Measurements from ENCODE around the gene RNF14. TPM values are rescaled to one million over a fixed set of nuclear protein-coding genes. Genes with fewer than 3 reads are reported as not detected.

The RNF14 gene
- polyA plus RNA-seq, 1 of the 3 experiments (the other 2 are of a cell fraction), result 24.5 TPM

DNA sequence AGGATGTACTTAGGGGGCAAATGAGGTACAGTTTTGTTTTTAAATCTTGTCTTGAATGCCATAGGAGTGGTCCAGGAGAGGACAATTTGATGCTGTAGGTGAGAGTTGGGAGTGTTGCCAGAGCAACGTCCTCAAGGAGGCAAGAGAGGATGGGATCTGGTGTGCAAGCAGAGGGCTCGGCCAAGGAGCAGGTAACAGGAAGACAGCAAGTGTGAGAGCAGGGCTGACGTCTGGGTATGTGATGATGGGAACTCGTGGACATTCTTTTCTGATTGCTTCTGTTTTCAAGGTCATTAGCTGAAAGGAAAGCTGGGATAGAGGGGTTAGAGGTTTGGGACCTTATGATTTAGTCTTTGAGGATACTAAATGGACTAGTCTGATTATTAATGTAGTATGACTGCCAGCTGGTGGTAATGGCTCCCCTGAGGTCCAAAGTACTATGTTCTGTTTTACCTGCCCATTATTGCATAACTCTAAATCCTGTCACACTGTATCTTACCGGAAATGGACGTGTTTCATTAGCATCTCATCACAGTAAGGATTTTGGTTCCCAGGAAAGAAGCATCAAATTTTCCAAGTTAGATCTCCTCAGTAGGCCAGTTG lies 28.6 kb downstream of the RNF14 start:
- no peaks in the 10 kb centered on the region for H3K4me1 ChIP-seq (ENCODE audit: control insufficient read depth in 1 of 2, insufficient read depth in 2 of 2, low read depth in 1 of 2, low read length in 1 of 2)
- no peaks in the 10 kb centered on the region for H3K79me2 ChIP-seq (ENCODE audit: insufficient read depth)
- DNase-seq, result no peak
- TF ChIP-seq NFIC (IDR thresholded peaks at IDR 0.05; ENCODE audit: borderline replicate concordance) (no peak), RFX5 (IDR thresholded peaks at IDR 0.05; ENCODE audit: low read length) (no peak), MXI1 (IDR thresholded peaks at IDR 0.05; ENCODE audit: low read depth, low read length) (no peak), RAD21 (IDR thresholded peaks at IDR 0.05; ENCODE audit: low read length) (no peak), ELF1 (IDR thresholded peaks at IDR 0.05) (no peak), CHD2 (IDR thresholded peaks at IDR 0.05; ENCODE audit: low read length, partially characterized antibody) (no peak), RCOR1 (IDR thresholded peaks at IDR 0.05; ENCODE audit: low read length) (no peak), POLR2AphosphoS5 (IDR thresholded peaks at IDR 0.05; ENCODE audit: low read depth, low read length) (no peak), MEF2A (IDR thresholded peaks at IDR 0.05; ENCODE audit: borderline replicate concordance, low read depth) (no peak), NRF1 (IDR thresholded peaks at IDR 0.05; ENCODE audit: low read depth, low read length) (no peak)
- TF ChIP-seq, protein P1, sequence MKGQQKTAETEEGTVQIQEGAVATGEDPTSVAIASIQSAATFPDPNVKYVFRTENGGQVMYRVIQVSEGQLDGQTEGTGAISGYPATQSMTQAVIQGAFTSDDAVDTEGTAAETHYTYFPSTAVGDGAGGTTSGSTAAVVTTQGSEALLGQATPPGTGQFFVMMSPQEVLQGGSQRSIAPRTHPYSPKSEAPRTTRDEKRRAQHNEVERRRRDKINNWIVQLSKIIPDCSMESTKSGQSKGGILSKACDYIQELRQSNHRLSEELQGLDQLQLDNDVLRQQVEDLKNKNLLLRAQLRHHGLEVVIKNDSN (IDR thresholded peaks at IDR 0.05; ENCODE audit: borderline replicate concordance, low read depth), result no peak
- TF ChIP-seq, protein P2, sequence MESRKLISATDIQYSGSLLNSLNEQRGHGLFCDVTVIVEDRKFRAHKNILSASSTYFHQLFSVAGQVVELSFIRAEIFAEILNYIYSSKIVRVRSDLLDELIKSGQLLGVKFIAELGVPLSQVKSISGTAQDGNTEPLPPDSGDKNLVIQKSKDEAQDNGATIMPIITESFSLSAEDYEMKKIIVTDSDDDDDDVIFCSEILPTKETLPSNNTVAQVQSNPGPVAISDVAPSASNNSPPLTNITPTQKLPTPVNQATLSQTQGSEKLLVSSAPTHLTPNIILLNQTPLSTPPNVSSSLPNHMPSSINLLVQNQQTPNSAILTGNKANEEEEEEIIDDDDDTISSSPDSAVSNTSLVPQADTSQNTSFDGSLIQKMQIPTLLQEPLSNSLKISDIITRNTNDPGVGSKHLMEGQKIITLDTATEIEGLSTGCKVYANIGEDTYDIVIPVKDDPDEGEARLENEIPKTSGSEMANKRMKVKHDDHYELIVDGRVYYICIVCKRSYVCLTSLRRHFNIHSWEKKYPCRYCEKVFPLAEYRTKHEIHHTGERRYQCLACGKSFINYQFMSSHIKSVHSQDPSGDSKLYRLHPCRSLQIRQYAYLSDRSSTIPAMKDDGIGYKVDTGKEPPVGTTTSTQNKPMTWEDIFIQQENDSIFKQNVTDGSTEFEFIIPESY (IDR thresholded peaks at IDR 0.05; ENCODE audit: borderline replicate concordance, low read depth), result no peak
- TF ChIP-seq, protein P3, sequence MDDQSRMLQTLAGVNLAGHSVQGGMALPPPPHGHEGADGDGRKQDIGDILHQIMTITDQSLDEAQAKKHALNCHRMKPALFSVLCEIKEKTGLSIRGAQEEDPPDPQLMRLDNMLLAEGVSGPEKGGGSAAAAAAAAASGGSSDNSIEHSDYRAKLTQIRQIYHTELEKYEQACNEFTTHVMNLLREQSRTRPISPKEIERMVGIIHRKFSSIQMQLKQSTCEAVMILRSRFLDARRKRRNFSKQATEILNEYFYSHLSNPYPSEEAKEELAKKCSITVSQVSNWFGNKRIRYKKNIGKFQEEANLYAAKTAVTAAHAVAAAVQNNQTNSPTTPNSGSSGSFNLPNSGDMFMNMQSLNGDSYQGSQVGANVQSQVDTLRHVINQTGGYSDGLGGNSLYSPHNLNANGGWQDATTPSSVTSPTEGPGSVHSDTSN (IDR thresholded peaks at IDR 0.05), result no peak
- 78% methylated on average over 6 of the region's 6 CpGs for WGBS (ENCODE audit: low lambda C conversion rate)
- no peak overlapping the region for H3K4me3 ChIP-seq (ENCODE audit: low read depth in 2 of 2, low read length in 1 of 2)
- no peaks in the 10 kb centered on the region for H3K9me3 ChIP-seq
- H3K4me2 ChIP-seq, result no peak overlapping the region
- H3K27ac ChIP-seq (ENCODE audit: low read depth in 2 of 2, low read length in 1 of 2), result no peak overlapping the region
- H3K36me3 ChIP-seq (replicated peaks in 1 of 2; ENCODE audit: control insufficient read depth in 1 of 2, insufficient read depth in 2 of 2, low read length in 1 of 2), result peaks cover 29 to 59% of the 10 kb centered on the region in 2 experiments
- ChIA-PET CTCF (interaction anchor here (0.6 to 11.6 kb wide), 7 partner anchors 13 to 332 kb away, joined by 3 to 164 read pairs (median 3); partner anchors contain the start of gene RNF14), POLR2A (no interaction called here)
- H3F3A ChIP-seq (replicated peaks; ENCODE audit: insufficient read depth), result peaks cover 7% of the 10 kb centered on the region
- H4K20me1 ChIP-seq (ENCODE audit: insufficient read depth), result peaks cover 5% of the 10 kb centered on the region; the same call in 1 of the 2 replicates
- H3K9ac ChIP-seq, result no peak overlapping the region
- H3K9me2 ChIP-seq, result no peaks in the 10 kb centered on the region
- H3K27me3 ChIP-seq (ENCODE audit: insufficient read depth), result no peaks in the 10 kb centered on the region
- no peak overlapping the region for H2AFZ ChIP-seq (ENCODE audit: low read depth)

DNA sequence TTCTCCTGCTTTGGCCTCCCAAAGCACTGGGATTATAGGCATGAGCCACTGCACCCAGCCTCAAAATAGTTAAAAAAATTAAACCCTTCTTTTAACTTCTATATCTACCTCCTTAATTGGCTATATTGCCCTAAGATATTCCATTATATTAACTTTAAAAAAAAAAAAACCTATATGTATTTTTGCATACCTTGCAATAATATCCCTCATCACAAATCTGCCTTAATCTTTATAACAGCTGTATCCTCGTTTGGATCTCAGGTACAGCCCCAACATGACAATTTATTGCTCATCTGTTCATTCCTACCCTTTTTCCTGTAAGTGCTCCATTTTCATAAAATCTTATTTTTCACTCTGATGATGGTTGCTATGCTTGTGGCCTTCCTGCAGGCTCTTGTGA lies 31.3 kb downstream of the RNF14 start:
- Histone ChIP-seq H3K9me3 (no peaks in the 10 kb centered on the region), H3K9me2 (no peaks in the 10 kb centered on the region), H2AFZ (ENCODE audit: low read depth) (no peak overlapping the region), H4K20me1 (ENCODE audit: insufficient read depth) (no peaks in the 10 kb centered on the region), H3K36me3 (replicated peaks in 1 of 2; ENCODE audit: control insufficient read depth in 1 of 2, insufficient read depth in 2 of 2, low read length in 1 of 2) (peaks cover 33 to 61% of the 10 kb centered on the region in 2 experiments), H3F3A (replicated peaks; ENCODE audit: insufficient read depth) (peaks cover 7% of the 10 kb centered on the region), H3K27ac (ENCODE audit: low read depth in 2 of 2, low read length in 1 of 2) (no peak overlapping the region), H3K79me2 (ENCODE audit: insufficient read depth) (no peaks in the 10 kb centered on the region), H3K9ac (no peak overlapping the region), H3K4me1 (ENCODE audit: control insufficient read depth in 1 of 2, insufficient read depth in 2 of 2, low read depth in 1 of 2, low read length in 1 of 2) (peaks cover 0 to 4% of the 10 kb centered on the region in 2 experiments; a peak in 1 of 4 replicates), H3K4me2 (no peak overlapping the region), H3K4me3 (ENCODE audit: low read depth in 2 of 2, low read length in 1 of 2) (no peak overlapping the region), H3K27me3 (ENCODE audit: insufficient read depth) (no peaks in the 10 kb centered on the region)
- ChIA-PET POLR2A (no interaction called here), CTCF (interaction anchor here (0.7 to 3.7 kb wide), 7 partner anchors 9 to 147 kb away, joined by 3 to 34 read pairs (median 5); partner anchors contain the start of gene GNPDA1)
- TF ChIP-seq NFIC (IDR thresholded peaks at IDR 0.05; ENCODE audit: borderline replicate concordance), result no peak
- no peak for TF ChIP-seq TCF12 (IDR thresholded peaks at IDR 0.05)
- no peak for TF ChIP-seq RXRA (IDR thresholded peaks at IDR 0.05; ENCODE audit: borderline replicate concordance, low read depth)
- WGBS (ENCODE audit: low lambda C conversion rate), result 53% methylated on average over 1 of the region's 1 CpG
- no peak for DNase-seq

Measured in SK-N-SH (cell line).